Peyer's patch (tissue), 4 donors: Measurements from ENCODE around the gene XBP1.

Source experiments
- POLR2A ChIP-seq, 2 donors: fragments of 450-650 bp; IDR thresholded peaks; one replicate each; pipeline ENCODE4 v1.5.1; 2017; ENCODE audit warnings: antibody characterized with exemption in 2 of 2, mild to moderate bottlenecking in 2 of 2, moderate library complexity in 2 of 2
- TF ChIP-seq, protein P1 (sequence below), 6 experiments: fragments of 450-650 bp in 4 of 6; fragments of 200-600 bp in 2 of 6; sonication (generic) in 1 of 6; IDR thresholded peaks; one replicate each; pipeline ENCODE4 v1.5.1; 2017 to 2019; ENCODE audit warnings: antibody characterized with exemption in 6 of 6, mild to moderate bottlenecking in 3 of 6, moderate library complexity in 1 of 6

DNA sequence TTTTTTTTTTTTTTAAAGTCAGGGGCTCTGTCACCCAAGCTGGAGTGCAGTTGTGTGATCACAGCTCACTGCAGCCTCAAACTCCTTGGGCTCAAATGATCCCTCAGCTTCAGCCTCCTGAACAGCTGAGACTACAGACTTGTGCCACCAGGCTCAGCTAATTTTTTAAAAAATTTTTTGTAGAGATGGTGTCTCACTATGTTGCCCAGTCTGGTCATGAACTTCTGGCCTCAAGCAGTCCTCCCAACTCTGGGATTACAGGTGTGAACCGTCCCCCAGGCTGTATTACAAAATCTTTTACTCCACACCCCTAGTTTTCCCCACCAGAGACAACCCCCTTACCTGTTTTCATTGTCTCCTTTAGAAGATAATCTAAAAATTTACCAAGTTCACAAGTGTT lies 26.0 kb downstream of the XBP1 start:
- TF ChIP-seq POLR2A (IDR thresholded peaks at IDR 0.05): no peak
- TF ChIP-seq, protein P1, sequence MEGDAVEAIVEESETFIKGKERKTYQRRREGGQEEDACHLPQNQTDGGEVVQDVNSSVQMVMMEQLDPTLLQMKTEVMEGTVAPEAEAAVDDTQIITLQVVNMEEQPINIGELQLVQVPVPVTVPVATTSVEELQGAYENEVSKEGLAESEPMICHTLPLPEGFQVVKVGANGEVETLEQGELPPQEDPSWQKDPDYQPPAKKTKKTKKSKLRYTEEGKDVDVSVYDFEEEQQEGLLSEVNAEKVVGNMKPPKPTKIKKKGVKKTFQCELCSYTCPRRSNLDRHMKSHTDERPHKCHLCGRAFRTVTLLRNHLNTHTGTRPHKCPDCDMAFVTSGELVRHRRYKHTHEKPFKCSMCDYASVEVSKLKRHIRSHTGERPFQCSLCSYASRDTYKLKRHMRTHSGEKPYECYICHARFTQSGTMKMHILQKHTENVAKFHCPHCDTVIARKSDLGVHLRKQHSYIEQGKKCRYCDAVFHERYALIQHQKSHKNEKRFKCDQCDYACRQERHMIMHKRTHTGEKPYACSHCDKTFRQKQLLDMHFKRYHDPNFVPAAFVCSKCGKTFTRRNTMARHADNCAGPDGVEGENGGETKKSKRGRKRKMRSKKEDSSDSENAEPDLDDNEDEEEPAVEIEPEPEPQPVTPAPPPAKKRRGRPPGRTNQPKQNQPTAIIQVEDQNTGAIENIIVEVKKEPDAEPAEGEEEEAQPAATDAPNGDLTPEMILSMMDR (IDR thresholded peaks at IDR 0.05): no peak
